Measurements from ENCODE around the gene RASAL3.

DNA sequence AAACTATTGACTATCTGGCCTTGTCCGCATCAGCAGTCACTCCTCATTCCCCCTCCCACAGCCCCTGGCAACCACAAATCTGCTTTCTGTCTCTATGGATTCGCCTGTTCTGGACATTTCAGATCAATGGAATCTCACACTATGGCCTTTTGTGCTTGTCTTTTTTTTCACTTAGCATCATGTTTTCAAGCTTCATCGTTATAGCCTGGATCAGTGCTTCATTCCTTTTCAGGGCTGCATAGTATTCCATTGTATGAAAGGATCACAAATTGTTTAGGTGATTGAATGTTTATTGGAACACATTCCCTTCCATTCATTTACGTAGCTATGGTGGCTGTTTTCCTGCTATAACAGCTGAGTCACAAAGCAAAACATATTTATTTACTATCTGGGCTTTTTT lies 22.7 kb upstream of the RASAL3 start:
- TF ChIP-seq POLR2AphosphoS5 (IDR thresholded peaks at IDR 0.05; ENCODE audit: borderline replicate concordance, low read depth, low read length), result no peak
- no peak for TF ChIP-seq EZH2 (IDR thresholded peaks at IDR 0.05)
